Mammary epithelial cell (primary cell): ENCODE measurements around the gene CCDC85C.

Experiments
- EZH2 ChIP-seq: IDR thresholded peaks from 2 replicates; pipeline ENCODE4 v1.6.1; 2012; ENCODE audit warnings: low read length, inconsistent platforms, borderline replicate concordance
- TF ChIP-seq, protein P1 (sequence below), 2 donors: IDR thresholded peaks in 1 of 2; conservative IDR thresholded peaks in 1 of 2; 2 replicates each; pipeline ENCODE4 v1.5.1; 2011 to 2012; ENCODE audit warnings: inconsistent platforms in 2 of 2, low read length in 2 of 2, mild to moderate bottlenecking in 2 of 2, control low read depth in 1 of 2, low read depth in 1 of 2; ENCODE audit not compliant: insufficient read depth in 1 of 2; ENCODE audit errors: extremely low read depth in 1 of 2

DNA sequence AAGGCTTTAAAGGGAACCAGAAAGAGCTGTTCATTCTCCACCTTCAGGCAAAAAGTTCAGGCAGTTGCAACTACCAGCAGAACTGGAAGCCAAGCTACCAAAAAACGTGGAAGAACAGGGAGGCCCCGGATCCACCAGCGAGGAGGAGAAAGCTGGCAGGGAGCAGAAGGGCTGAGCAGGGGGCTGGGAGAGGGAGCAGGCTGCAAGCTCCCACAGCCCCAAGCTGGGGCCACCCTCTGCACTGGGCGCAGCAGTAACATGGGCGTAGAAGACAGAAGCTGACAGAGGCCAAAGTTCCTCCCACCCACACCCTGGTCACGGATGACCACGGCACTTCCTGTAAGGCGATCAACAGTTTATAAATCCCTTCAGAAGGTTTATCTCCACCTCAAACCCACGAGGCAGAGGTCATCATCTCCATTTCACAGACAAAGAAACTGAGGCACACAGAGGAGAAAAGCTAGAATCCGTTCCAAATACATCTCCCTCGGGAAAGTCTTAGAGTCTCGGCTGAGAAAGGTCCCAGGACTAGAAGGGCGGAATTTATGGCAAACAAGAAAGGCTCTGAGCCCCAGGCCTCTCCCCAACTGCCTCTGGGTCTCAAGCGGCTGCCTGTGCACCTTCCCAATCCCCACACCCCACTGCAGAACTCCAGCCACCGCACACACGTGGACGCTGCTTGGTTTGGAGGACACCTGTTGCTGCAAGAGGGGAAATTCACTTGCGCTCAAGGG is 1.8 kb downstream of the CCDC85C start:
- TF ChIP-seq, protein P1, sequence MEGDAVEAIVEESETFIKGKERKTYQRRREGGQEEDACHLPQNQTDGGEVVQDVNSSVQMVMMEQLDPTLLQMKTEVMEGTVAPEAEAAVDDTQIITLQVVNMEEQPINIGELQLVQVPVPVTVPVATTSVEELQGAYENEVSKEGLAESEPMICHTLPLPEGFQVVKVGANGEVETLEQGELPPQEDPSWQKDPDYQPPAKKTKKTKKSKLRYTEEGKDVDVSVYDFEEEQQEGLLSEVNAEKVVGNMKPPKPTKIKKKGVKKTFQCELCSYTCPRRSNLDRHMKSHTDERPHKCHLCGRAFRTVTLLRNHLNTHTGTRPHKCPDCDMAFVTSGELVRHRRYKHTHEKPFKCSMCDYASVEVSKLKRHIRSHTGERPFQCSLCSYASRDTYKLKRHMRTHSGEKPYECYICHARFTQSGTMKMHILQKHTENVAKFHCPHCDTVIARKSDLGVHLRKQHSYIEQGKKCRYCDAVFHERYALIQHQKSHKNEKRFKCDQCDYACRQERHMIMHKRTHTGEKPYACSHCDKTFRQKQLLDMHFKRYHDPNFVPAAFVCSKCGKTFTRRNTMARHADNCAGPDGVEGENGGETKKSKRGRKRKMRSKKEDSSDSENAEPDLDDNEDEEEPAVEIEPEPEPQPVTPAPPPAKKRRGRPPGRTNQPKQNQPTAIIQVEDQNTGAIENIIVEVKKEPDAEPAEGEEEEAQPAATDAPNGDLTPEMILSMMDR (conservative IDR thresholded peaks at IDR 0.05 in 1 of 2, IDR thresholded peaks at IDR 0.05 in 1 of 2; ENCODE audit: extremely low read depth in 1 of 2, insufficient read depth in 1 of 2, low read depth in 1 of 2, low read length in 2 of 2) = no peak
- TF ChIP-seq EZH2 = no peak
